Urothelium cell line (cell line): ENCODE data around the gene PIK3C2A.

ENCODE experiments used
- DNase-seq: peaks from one replicate; pipeline ENCODE4 v3.0.0; 2011; ENCODE audit warnings: low spot score, mixed read lengths
- FAIRE-seq: peaks from 2 replicates; lab custom pipeline; 2011; peaks lifted over from hg19 to GRCh38; lab: Jason Lieb, UNC

PIK3C2A gene

DNA sequence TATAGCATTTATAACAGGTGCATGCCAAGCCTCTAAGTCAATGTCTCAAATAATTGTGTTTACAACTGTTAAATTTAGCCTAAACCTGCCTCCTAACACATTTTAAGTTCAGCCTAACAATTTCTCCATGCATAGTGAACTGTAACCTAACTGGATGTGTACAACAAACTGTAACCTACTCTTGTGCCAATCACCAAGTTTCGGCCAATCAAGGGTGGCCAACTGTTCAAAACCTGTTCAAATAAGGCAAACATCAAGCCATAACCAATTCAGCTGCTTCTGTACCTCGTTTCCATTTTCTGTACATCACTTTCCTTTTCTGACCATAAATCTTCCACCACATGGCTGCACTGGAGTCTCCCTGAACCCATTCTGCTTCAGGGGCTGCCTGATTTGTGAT lies 45.4 kb downstream of the PIK3C2A start:
- FAIRE-seq, result no peak
- DNase-seq, result no peak

GRCh38 chr11:17161515-17161914 lies 46.3 kb downstream of the PIK3C2A start:
- no peak for FAIRE-seq

GRCh38 chr11:17159441-17159840 lies 48.3 kb downstream of the PIK3C2A start:
- FAIRE-seq (no peak), DNase-seq (no peak)

More at GRCh38 chr11:17161515-17161914, 46.3 kb downstream of the PIK3C2A start:
- no peak for DNase-seq
